HFFc6 (cell line): ENCODE results near the gene CARD14. TPM values are rescaled to one million over a fixed set of nuclear protein-coding genes. Genes with fewer than 3 reads are reported as not detected.
"Not testable (repeated sequence)": the region's sequence is repeated elsewhere in the genome, so short reads cannot be mapped to it uniquely, and the experiment has no call there.

Source experiments
- DNase-seq: peaks from one replicate; pipeline ENCODE4 v3.0.0-alpha.2; 2018
- H3K27ac Mint-ChIP-seq: 2 replicates; pipeline ENCODE4 v1.8.0; 2020; ENCODE audit warnings: mild to moderate bottlenecking, mixed read lengths
- H3K27me3 Mint-ChIP-seq: 2 replicates; pipeline ENCODE4 v1.8.0; 2021; ENCODE audit warnings: mild to moderate bottlenecking, moderate library complexity, mixed read lengths; ENCODE audit not compliant: insufficient read depth
- H3K36me3 Mint-ChIP-seq: 2 replicates; pipeline ENCODE4 v1.8.0; 2021; ENCODE audit warnings: low read depth, mixed read lengths
- H3K4me1 Mint-ChIP-seq: 2 replicates; pipeline ENCODE4 v1.8.0; 2020; ENCODE audit warnings: low read depth, mixed read lengths
- H3K4me3 Mint-ChIP-seq: 2 replicates; pipeline ENCODE4 v1.8.0; 2020; ENCODE audit warnings: mild to moderate bottlenecking, moderate library complexity, mixed read lengths
- H3K9me3 Mint-ChIP-seq: 2 replicates; pipeline ENCODE4 v1.8.0; 2020; ENCODE audit warnings: mild to moderate bottlenecking, mixed read lengths
- total RNA-seq, 6 experiments: library from RNA; stranded (reverse); fragmentation: NEBNext Ultra II Directional; extraction: Animal tissue kit (Norgen Biotek cat#: 25700); gene quantifications; 2 replicates in 1 of 6; 3 replicates in 5 of 6; pipeline ENCODE4 v1.2.3, GENCODE V29; 2021
- TF ChIP-seq, protein P1 (sequence below): fragments of 200-600 bp; sonication (generic); IDR thresholded peaks from 2 replicates; pipeline ENCODE4 v1.5.0; 2021; ENCODE audit warnings: antibody characterized with exemption, mild to moderate bottlenecking

Gene CARD14
- total RNA-seq, 6 experiments from 2014 or later = not detected

DNA sequence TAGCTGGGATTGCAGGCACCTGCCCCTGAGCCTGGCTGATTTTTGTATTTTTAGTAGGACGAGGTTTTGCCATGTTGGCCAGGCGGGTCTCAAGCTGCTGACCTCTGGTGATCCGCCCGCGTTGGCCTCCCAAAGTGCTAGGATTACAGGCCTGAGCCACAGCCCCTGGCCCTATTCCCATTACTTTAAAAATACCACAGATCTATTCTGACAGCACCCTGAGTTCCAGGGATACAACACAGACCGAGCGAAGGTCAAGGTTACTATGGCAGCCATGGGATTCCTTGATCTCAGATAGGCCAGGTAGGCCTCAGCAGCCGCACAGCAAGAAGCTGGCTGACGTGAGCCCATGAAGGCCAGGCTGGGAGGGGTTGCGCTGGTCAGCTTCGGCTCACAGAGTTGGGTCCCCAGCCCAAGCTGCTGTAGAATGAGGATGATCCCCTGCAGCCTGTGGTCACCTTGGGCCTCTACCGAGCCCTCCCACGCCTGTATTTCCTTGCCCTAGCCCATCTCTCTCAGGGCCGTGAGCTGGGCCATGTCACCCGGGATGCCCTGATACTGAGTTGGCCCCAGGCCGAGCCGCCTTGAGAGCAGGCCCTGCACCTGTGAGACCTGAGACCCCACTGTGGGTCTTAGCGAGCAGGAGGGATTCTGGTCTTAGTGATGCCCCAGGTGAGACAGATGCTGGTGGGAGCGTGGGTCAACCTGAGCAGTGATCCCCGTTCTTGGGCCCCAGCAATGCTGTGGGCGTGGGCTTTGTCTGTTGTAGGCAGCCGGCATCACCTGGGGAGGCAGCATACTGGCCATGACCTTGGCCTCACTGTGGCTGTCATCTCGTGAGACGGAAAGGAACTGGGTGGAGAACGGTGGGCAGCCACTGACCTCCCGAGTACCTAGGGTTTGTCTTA lies 74.0 kb downstream of the CARD14 start:
- H3K27me3 Mint-ChIP-seq = no peaks in the 10 kb centered on the region
- no peak for DNase-seq
- H3K27ac Mint-ChIP-seq = no peak overlapping the region
- H3K4me1 Mint-ChIP-seq = no peaks in the 10 kb centered on the region
- H3K9me3 Mint-ChIP-seq = no peaks in the 10 kb centered on the region
- no peak overlapping the region for H3K4me3 Mint-ChIP-seq
- peaks cover 16% of the 10 kb centered on the region; the same call in 1 of the 2 replicates for H3K36me3 Mint-ChIP-seq
- TF ChIP-seq, protein P1, sequence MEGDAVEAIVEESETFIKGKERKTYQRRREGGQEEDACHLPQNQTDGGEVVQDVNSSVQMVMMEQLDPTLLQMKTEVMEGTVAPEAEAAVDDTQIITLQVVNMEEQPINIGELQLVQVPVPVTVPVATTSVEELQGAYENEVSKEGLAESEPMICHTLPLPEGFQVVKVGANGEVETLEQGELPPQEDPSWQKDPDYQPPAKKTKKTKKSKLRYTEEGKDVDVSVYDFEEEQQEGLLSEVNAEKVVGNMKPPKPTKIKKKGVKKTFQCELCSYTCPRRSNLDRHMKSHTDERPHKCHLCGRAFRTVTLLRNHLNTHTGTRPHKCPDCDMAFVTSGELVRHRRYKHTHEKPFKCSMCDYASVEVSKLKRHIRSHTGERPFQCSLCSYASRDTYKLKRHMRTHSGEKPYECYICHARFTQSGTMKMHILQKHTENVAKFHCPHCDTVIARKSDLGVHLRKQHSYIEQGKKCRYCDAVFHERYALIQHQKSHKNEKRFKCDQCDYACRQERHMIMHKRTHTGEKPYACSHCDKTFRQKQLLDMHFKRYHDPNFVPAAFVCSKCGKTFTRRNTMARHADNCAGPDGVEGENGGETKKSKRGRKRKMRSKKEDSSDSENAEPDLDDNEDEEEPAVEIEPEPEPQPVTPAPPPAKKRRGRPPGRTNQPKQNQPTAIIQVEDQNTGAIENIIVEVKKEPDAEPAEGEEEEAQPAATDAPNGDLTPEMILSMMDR = no peak

DNA sequence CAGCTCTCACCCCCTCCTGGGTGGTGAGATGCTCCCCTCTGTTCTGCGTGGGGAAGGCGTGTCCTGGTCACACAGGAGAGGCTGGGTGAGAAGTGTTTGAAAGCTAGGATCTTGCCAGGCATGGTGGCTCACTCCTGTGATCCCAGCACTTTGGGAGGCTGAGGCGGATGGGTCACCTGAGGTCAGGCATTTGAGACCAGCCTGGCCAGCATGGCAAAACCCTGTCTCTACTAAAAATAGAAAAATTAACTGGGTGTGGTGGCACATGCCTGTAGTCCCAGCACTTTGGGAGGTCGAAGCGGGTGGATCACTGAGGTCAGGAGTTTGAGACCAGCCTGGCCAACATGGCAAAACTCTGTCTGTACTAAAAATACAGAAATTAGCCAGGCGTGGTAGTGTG lies 74.6 kb downstream of the CARD14 start:
- not testable (repeated sequence) for H3K4me1 Mint-ChIP-seq, H3K4me3 Mint-ChIP-seq, DNase-seq, H3K27me3 Mint-ChIP-seq, H3K27ac Mint-ChIP-seq, H3K9me3 Mint-ChIP-seq
- peaks cover 16% of the 10 kb centered on the region; the same call in 1 of the 2 replicates for H3K36me3 Mint-ChIP-seq

DNA sequence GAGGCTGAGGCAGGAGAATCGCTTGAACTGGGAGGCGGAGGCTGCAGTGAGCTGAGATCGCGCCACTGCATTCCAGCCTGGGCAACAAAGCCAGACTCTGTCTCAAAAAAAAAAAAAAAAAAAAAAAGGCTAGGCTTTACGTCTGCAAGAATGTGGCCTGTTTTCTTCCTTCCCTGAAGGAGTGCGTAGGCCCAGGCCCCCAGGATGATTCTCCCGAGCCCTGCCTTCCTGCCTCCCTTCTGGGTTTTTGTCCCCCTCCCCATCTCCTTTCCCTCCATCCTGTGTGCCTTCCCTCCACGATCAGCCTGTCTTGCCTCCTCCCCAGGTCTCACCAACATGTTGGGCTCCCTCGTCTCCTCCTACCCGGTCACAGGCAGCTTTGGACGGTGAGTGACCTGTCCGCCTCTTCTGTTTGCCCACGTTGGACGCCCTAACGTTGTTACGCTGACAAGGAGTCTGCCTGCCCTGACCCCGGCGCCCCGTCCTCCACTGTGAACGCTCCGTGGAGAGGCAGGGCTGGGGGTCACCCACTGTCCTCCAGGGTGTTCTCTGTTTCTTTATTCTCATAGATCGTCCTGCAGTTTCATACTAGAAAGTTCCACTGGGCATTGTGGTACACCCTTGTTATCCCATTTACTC lies 75.2 kb downstream of the CARD14 start:
- no peak for DNase-seq
- TF ChIP-seq, protein P1 = no peak
- Mint-ChIP-seq H3K9me3 (no peaks in the 10 kb centered on the region), H3K27me3 (no peaks in the 10 kb centered on the region), H3K4me1 (no peaks in the 10 kb centered on the region), H3K36me3 (peaks cover 16% of the 10 kb centered on the region; the same call in 1 of the 2 replicates), H3K27ac (no peak overlapping the region), H3K4me3 (no peak overlapping the region)

DNA sequence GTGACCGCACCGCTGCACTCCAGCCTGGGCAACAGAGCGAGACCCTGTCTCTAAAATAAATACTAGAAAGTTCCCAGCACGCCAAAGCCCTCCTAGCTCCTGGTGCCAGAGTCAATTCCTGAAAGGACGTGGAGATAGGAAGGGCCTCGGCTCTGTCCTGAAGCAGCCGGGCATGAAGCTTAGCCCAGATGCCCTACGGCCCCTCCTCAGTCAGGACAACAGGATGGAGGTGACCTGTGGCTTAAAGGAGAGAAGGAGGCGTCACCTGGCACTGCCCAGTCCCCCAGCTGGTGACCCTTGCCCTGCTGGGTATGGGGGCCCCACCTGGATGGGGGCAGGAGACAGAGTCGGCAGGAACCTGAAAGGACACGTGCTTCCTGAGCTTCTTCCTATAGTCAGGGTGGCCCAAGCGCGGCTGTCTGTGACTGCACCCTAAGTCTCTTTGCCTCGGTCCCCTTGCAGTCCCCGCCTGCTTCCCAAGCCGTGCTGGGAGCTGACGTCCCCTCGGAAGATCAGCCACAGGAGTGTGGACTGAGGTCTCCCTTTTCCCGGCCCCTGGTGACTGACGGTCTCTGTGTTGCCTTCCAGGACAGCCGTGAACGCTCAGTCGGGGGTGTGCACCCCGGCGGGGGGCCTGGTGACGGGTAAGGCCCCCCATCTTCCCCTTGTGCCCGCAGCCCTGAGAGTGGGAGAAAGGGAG lies 75.9 kb downstream of the CARD14 start:
- Mint-ChIP-seq H3K36me3 (peaks cover 16% of the 10 kb centered on the region; the same call in 1 of the 2 replicates), H3K27me3 (no peaks in the 10 kb centered on the region), H3K9me3 (no peaks in the 10 kb centered on the region), H3K27ac (no peak overlapping the region), H3K4me1 (no peaks in the 10 kb centered on the region), H3K4me3 (no peak overlapping the region)
- no peak for DNase-seq
- TF ChIP-seq, protein P1 = no peak

DNA sequence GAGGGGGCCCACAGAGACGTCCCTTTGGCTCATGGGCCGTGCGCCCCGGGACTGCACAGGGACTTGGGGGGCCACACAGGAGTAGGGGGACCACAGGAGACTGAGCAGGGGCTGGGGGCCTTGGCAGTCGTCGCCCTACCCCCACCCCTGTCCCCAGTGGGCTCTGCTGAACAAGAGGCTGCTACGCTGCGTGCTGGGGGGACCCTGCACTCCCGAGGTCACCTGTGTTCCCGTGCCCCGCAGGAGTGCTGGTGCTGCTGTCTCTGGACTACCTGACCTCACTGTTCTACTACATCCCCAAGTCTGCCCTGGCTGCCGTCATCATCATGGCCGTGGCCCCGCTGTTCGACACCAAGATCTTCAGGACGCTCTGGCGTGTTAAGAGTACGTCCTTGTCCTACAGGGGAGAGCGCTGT lies 76.4 kb downstream of the CARD14 start:
- TF ChIP-seq, protein P1 = no peak
- Mint-ChIP-seq H3K4me1 (no peaks in the 10 kb centered on the region), H3K27me3 (no peaks in the 10 kb centered on the region), H3K4me3 (no peak overlapping the region), H3K9me3 (no peaks in the 10 kb centered on the region), H3K36me3 (peaks cover 15% of the 10 kb centered on the region; the same call in 1 of the 2 replicates), H3K27ac (no peak overlapping the region)
- DNase-seq = no peak
